Spinal cord (tissue), 10 donors: ENCODE results near the gene FARP1. TPM values are rescaled to one million over a fixed set of nuclear protein-coding genes. Genes with fewer than 3 reads are reported as not detected.

ENCODE experiments used
- DNase-seq, 6 donors: peaks; one replicate each; pipeline versions ENCODE4 v3.0.0 to v3.0.0-alpha.2; 2013 to 2015; ENCODE audit warnings: low spot score in 6 of 6, low read depth in 4 of 6
- H3K27ac ChIP-seq: one replicate; pipeline ENCODE4 v1.5.1; 2013; ENCODE audit warnings: low read depth, low read length, control low read depth
- H3K27me3 ChIP-seq: one replicate; pipeline ENCODE4 v1.6.1; 2013; ENCODE audit warnings: low read length; ENCODE audit not compliant: control insufficient read depth, insufficient read depth
- H3K36me3 ChIP-seq: one replicate; pipeline ENCODE4 v1.6.1; 2013; ENCODE audit warnings: low read length; ENCODE audit not compliant: control insufficient read depth, insufficient read depth
- H3K4me1 ChIP-seq: one replicate; pipeline ENCODE4 v1.6.1; 2013; ENCODE audit warnings: low read length; ENCODE audit not compliant: control insufficient read depth, insufficient read depth
- H3K4me3 ChIP-seq: one replicate; pipeline ENCODE4 v1.5.1; 2013; ENCODE audit warnings: low read depth, low read length, control low read depth
- H3K9me3 ChIP-seq: one replicate; pipeline ENCODE4 v1.6.1; 2013; ENCODE audit warnings: low read length; ENCODE audit not compliant: control insufficient read depth, insufficient read depth
- WGBS: methylation state at CpG from one replicate; pipeline ENCODE4 v1.1.5; 2013; ENCODE audit warnings: missing lambda C conversion rate; ENCODE audit not compliant: insufficient coverage; 5-methylcytosine and 5-hydroxymethylcytosine counted together
- polyA plus RNA-seq, 2 donors: library from polyadenylated mRNA; unstranded; fragments of 120-200 nt; gene quantifications; one replicate each; pipeline ENCODE4 v1.2.1, GENCODE V29; 2013; ENCODE audit not compliant: insufficient read length in 2 of 2
- total RNA-seq, 2 donors: library from RNA; depleted of rRNA in 1 of 2; stranded (reverse); fragments of 120-200 nt in 1 of 2; fragments of >200 nt in 1 of 2; gene quantifications; one replicate each; pipeline versions ENCODE4 v1.2.3 to v1.2.4, GENCODE V29; 2013 to 2014
- donor health status: healthy.

FARP1 gene
- total and polyA plus RNA-seq, 4 donors = 44.0 to 134 (median 90.5) TPM

DNA sequence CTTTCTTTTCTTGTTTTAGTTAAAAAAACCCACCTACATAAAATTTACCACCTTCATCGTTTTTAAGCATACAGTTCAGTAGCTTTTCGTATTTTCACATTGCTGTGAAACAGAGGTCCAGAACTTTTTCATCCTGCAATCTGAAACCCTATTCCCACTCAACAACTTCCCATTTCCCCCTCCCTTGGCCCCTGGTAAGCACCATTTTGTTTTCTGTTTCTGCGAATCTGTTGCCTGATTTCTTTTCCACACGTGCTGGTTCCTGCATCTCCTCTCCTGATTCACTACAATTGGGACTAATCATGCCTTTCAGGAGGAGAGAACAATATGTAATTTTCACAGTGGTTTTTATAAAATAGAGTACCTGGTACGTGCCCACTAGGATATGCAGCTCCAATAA lies 183.4 kb downstream of the FARP1 start:
- no peaks in the 10 kb centered on the region for H3K9me3 ChIP-seq
- no peak overlapping the region for H3K27ac ChIP-seq
- H3K27me3 ChIP-seq = no peaks in the 10 kb centered on the region
- no peaks in the 10 kb centered on the region for H3K36me3 ChIP-seq
- peaks cover 14% of the 10 kb centered on the region for H3K4me1 ChIP-seq
- no peak overlapping the region for H3K4me3 ChIP-seq
- 62% methylated on average over 4 of the region's 5 CpGs for WGBS
- no peak for DNase-seq

DNA sequence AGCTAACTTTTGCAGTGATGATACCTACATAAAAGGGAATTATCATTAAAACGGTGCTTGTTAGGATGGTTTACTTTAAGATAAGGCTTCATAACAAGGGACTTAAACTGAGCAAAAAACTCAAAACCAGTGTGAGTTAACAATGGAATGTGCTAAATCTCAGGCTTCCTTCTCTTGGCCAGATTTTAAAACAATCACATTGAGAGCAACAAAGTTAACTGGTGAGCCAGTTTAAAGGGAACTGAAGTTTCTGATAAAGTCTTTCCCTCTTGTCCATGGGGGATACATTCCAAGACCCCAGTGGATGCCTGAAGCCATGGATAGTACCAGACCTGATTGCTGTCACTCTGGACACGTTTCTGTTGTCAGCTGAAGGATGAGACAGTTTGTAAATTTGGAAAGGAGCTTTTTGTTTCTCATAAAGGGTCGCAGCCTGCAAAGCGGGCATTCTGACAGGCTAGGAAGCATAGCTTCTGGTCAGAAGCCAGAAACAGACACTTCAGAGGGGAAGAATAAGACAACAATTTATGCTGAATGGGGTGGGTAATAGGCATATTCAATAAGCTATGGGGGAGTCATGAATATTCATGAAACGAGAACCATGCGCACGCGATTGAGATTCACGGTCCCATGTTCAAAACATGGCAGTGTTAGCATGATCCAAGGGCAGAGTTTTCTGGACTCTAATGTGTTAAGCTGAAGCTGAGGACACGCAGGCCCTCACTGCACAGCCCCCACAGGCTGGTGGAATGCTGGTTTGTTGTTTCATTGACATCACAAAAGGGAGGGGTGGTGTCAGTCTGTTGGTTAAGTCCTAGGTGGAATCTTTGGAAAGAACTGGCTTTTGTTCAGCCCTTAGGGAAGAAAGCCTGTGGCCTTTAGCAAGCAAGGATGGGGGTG lies 184.7 kb downstream of the FARP1 start:
- Histone ChIP-seq H3K9me3 (no peaks in the 10 kb centered on the region), H3K27ac (peak overlapping the region; percentile 72), H3K27me3 (no peaks in the 10 kb centered on the region), H3K4me1 (peaks cover 14% of the 10 kb centered on the region), H3K36me3 (no peaks in the 10 kb centered on the region), H3K4me3 (no peak overlapping the region)
- WGBS = 36% methylated on average over 9 of the region's 10 CpGs
- DNase-seq = peak in 1 of 6 donors; percentile 64

DNA sequence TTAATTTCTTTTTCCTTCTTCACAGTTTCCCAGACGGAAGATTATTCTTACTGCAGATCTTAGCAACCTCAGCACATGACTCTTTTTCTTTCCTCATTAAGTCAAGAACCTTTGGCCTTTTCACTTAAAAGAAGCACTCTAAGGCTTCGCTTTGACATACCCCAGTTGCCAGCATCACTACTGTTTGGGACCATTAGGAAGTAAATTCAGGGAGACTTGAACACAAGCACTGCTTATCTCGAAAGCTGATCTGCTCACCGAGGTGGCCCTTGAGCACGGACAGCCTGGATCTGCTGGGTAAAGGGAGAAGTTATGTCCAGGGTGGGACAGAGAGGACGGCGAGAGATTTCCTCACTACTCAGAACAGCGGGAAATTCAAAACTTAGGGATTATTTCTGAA lies 185.6 kb downstream of the FARP1 start:
- Histone ChIP-seq H3K27ac (peak overlapping the region; percentile 72), H3K36me3 (no peaks in the 10 kb centered on the region), H3K4me1 (peaks cover 14% of the 10 kb centered on the region), H3K27me3 (no peaks in the 10 kb centered on the region), H3K4me3 (no peak overlapping the region), H3K9me3 (no peaks in the 10 kb centered on the region)
- no peak for DNase-seq
- WGBS = 57% methylated on average over 1 of the region's 8 CpGs

GRCh38 chr13:98332222-98332621 lies 189.3 kb downstream of the FARP1 start:
- no peak for DNase-seq
- Histone ChIP-seq H3K4me1 (peaks cover 19% of the 10 kb centered on the region), H3K27me3 (no peaks in the 10 kb centered on the region), H3K36me3 (no peaks in the 10 kb centered on the region), H3K4me3 (no peak overlapping the region), H3K9me3 (no peaks in the 10 kb centered on the region), H3K27ac (no peak overlapping the region)
- WGBS = no CpG with 5 or more reads among the region's 2 CpGs

DNA sequence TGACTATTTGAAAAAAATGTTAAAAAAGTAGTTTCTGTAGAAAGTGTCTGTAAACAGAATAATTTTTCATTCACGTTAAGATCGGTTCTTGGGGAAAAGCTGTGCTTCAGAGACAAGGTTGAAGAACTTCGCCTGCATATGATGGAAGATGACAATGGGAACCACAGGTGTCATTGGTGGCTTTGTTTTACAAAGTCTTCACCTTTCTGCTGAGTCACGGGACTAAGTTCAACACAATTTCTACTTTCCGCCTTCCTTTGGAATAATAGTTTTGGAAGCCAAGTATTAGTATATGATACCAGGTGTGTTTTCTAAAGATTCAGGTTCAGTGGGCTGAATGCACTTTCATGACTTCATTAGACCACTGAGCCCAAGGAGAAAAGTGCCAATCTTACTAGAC lies 189.8 kb downstream of the FARP1 start:
- DNase-seq = no peak
- H3K9me3 ChIP-seq = no peaks in the 10 kb centered on the region
- no peaks in the 10 kb centered on the region for H3K27me3 ChIP-seq
- H3K27ac ChIP-seq = no peak overlapping the region
- peaks cover 16% of the 10 kb centered on the region for H3K4me1 ChIP-seq
- no peaks in the 10 kb centered on the region for H3K36me3 ChIP-seq
- whole genome bisulfite sequencing = 96% methylated on average over 3 of the region's 5 CpGs
- H3K4me3 ChIP-seq = no peak overlapping the region

DNA sequence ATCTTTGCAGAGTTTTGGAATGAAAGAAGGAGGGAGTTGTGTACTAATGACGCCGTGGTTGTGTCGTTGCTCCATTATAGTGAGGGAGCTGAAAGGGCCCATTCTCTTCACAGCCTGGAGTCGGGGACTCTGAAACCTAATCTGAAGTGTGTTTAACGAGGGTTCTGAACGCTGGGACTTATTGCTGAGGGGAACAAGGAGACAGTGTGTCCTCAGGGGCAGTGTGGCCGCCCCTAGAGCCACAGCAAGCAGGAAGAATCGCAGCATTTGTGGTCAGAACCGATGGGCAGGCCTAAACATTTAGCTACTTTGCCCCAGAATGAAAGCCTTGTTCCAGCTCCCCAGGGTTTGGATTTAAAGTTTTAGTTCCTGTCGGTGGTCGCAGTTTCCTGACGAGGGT lies 190.6 kb downstream of the FARP1 start:
- Histone ChIP-seq H3K9me3 (no peaks in the 10 kb centered on the region), H3K27ac (peak overlapping the region; percentile 67), H3K4me3 (no peak overlapping the region), H3K36me3 (no peaks in the 10 kb centered on the region), H3K27me3 (no peaks in the 10 kb centered on the region), H3K4me1 (peaks cover 10% of the 10 kb centered on the region)
- peak in 3 of 6 donors; percentile 40 to 80 (median 78) for DNase-seq
- 37% methylated on average over 12 of the region's 12 CpGs for WGBS

GRCh38 chr13:98334620-98335205 lies 191.8 kb downstream of the FARP1 start:
- no peak overlapping the region for H3K4me3 ChIP-seq
- no peaks in the 10 kb centered on the region for H3K36me3 ChIP-seq
- WGBS = 98% methylated on average over 4 of the region's 5 CpGs
- DNase-seq = no peak
- H3K27me3 ChIP-seq = no peaks in the 10 kb centered on the region
- H3K27ac ChIP-seq = peak overlapping the region; percentile 67
- no peaks in the 10 kb centered on the region for H3K9me3 ChIP-seq
- peaks cover 8% of the 10 kb centered on the region for H3K4me1 ChIP-seq

DNA sequence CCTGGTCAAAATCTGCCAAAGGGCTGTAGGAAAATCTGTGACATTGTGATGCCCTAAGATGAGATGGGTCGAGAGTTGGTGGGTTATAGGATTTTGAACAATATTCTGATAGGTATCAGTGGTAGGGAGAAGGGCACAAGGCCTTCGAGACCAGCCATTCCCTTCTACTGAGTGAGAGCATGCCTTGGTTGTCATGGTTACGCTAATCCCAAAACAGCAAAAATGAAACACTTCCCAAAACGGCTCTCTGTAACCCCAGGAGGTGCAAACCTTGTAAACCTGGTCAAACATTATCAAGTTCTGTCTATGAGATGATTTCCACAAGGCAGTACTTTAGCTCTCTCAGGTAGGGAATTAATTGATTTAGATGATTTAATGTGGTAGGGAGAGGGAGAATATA lies 192.8 kb downstream of the FARP1 start:
- 80% methylated on average over 2 of the region's 4 CpGs for WGBS
- Histone ChIP-seq H3K27ac (no peak overlapping the region), H3K4me3 (no peak overlapping the region), H3K4me1 (peaks cover 8% of the 10 kb centered on the region), H3K9me3 (no peaks in the 10 kb centered on the region), H3K36me3 (no peaks in the 10 kb centered on the region), H3K27me3 (no peaks in the 10 kb centered on the region)
- peak in 1 of 6 donors; percentile 44 for DNase-seq

DNA sequence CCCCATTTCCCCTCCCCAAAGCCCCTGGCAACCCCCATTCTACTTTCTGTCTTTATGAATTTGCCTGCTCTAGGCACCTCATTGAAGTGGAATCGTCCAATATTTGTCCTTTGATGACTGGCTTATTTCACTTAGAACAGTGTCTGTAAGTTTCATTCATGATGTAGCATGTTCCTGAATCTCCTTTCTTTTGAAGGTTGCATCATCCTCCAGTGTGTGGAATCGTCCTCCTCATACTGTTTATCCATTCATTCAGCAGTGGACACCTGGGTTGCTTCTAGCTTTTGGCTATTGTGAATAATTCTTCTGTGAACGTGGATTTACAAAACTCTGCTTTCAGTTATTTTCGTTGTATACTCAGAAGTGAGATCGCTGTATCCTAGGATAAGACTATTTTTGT lies 195.4 kb downstream of the FARP1 start:
- Histone ChIP-seq H3K4me3 (no peak overlapping the region), H3K36me3 (no peaks in the 10 kb centered on the region), H3K27me3 (no peaks in the 10 kb centered on the region), H3K9me3 (no peaks in the 10 kb centered on the region), H3K27ac (no peak overlapping the region), H3K4me1 (peaks cover 8% of the 10 kb centered on the region)
- WGBS = 87% methylated on average over 3 of the region's 5 CpGs
- no peak for DNase-seq
